GM12878 (cell line): Measurements from ENCODE around the gene ABCC11. TPM values are rescaled to one million over a fixed set of nuclear protein-coding genes. Genes with fewer than 3 reads are reported as not detected.

Source experiments
- ATAC-seq: fragments of 200-7000 bp; cut with Tn5 transposase; 3 replicates; pipeline ENCODE4 v1.9.1; 2020; ENCODE audit warnings: mild to moderate bottlenecking, moderate library complexity
- BruUV-seq: library from RNA; stranded (reverse); fragments of 400-500 nt; replicated peaks from 2 replicates; lab custom pipeline; 2021; lab: Mats Ljungman, UMichigan
- CTCF ChIA-PET: fragments of 300-600 bp; sonication (Branson Sonifier 250); formaldehyde crosslinking; extraction: SDS; loops from one replicate; lab custom pipeline; 2021; ENCODE audit warnings: inconsistent platforms; lab: Yijun Ruan, JAX
- POLR2A ChIA-PET: fragments of 350-600 bp; formaldehyde crosslinking; extraction: SDS; loops from one replicate; lab custom pipeline; 2021; ENCODE audit warnings: inconsistent platforms; lab: Charles Lee
- RAD21 ChIA-PET: fragments of 300-600 bp; sonication (Branson Sonifier 250); formaldehyde crosslinking; loops from one replicate; lab custom pipeline; 2023; ENCODE audit warnings: antibody characterized with exemption; ENCODE audit not compliant: unreplicated experiment; lab: Charles Lee
- SMC1A ChIA-PET: fragments of 300-600 bp; sonication (Branson Sonifier 250); formaldehyde crosslinking; loops from one replicate; lab custom pipeline; 2023; ENCODE audit not compliant: unreplicated experiment, uncharacterized antibody; lab: Charles Lee
- DNase-seq: peaks from one replicate; pipeline ENCODE4 v3.0.0-alpha.2; 2011; ENCODE audit warnings: low read depth, low spot score
- FAIRE-seq: peaks from 3 replicates; lab custom pipeline; 2011; peaks lifted over from hg19 to GRCh38; lab: Jason Lieb, UNC
- H2AFZ ChIP-seq: 2 replicates; pipeline ENCODE4 v1.6.0; 2011; ENCODE audit warnings: low read depth, low read length, control low read depth; ENCODE audit not compliant: control insufficient read depth
- H3K27ac ChIP-seq: 2 replicates; pipeline ENCODE4 v1.5.1; 2011; ENCODE audit warnings: control low read depth; ENCODE audit not compliant: control insufficient read depth, insufficient read depth
- H3K27me3 ChIP-seq, 2 experiments: replicated peaks in 1 of 2; 2 replicates each; pipeline versions ENCODE4 v1.6.0 to v1.6.1; 2011; ENCODE audit warnings: low read length in 1 of 2; ENCODE audit not compliant: control insufficient read depth in 2 of 2, insufficient read depth in 2 of 2
- H3K36me3 ChIP-seq, 2 experiments: 2 replicates each; pipeline ENCODE4 v1.5.1; 2011; ENCODE audit warnings: low read length in 1 of 2; ENCODE audit not compliant: control insufficient read depth in 2 of 2, insufficient read depth in 2 of 2
- H3K4me1 ChIP-seq: 2 replicates; pipeline ENCODE4 v1.6.1; 2011; ENCODE audit warnings: mild to moderate bottlenecking, low read length, moderate library complexity, mixed read lengths; ENCODE audit not compliant: control insufficient read depth, insufficient read depth
- H3K4me2 ChIP-seq: 2 replicates; pipeline ENCODE4 v1.6.0; 2011; ENCODE audit warnings: control low read depth; ENCODE audit not compliant: control insufficient read depth, insufficient read depth
- H3K4me3 ChIP-seq: fragments of 200-600 bp; sonication (generic); 2 replicates; pipeline ENCODE4 v1.5.1; 2016
- H3K79me2 ChIP-seq: 2 replicates; pipeline ENCODE4 v1.6.0; 2011; ENCODE audit warnings: low read length; ENCODE audit not compliant: control insufficient read depth, insufficient read depth
- H3K9ac ChIP-seq: 2 replicates; pipeline ENCODE4 v1.8.0; 2011; ENCODE audit warnings: low read length, control low read depth, mixed read lengths; ENCODE audit not compliant: control insufficient read depth, insufficient read depth
- H3K9me3 ChIP-seq: replicated peaks from 3 replicates; pipeline ENCODE4 v1.5.1; 2011; ENCODE audit warnings: mild to moderate bottlenecking, low read length; ENCODE audit not compliant: control insufficient read depth, insufficient read depth
- H4K20me1 ChIP-seq: 2 replicates; pipeline ENCODE4 v1.6.0; 2011; ENCODE audit not compliant: control insufficient read depth, insufficient read depth
- CHD1 ChIP-seq: IDR thresholded peaks from 2 replicates; pipeline ENCODE4 v1.6.1; 2012; ENCODE audit warnings: low read depth, low read length, improper control_type of control experiment
- CHD2 ChIP-seq: IDR thresholded peaks from 2 replicates; pipeline ENCODE4 v1.6.1; 2011; ENCODE audit warnings: low read depth, low read length, improper control_type of control experiment, borderline replicate concordance
- CHD4 ChIP-seq: fragments of 200-600 bp; sonication (generic); IDR thresholded peaks from 2 replicates; pipeline ENCODE4 v1.6.1; 2016; ENCODE audit warnings: mild to moderate bottlenecking
- EP300 ChIP-seq, 2 experiments: fragments of 150-350 bp in 1 of 2; IDR thresholded peaks; 2 replicates each; pipeline ENCODE4 v1.6.1; 2011 to 2012; ENCODE audit warnings: low read depth in 2 of 2, low read length in 2 of 2, borderline replicate concordance in 1 of 2, improper control_type of control experiment in 1 of 2, inconsistent platforms in 1 of 2; ENCODE audit not compliant: control insufficient read depth in 1 of 2
- EZH2 ChIP-seq: IDR thresholded peaks from 2 replicates; pipeline ENCODE4 v1.6.1; 2012; ENCODE audit warnings: low read depth, mild to moderate bottlenecking, control low read depth, inconsistent platforms, low read length, borderline replicate concordance; ENCODE audit not compliant: control insufficient read depth
- GATAD2B ChIP-seq: fragments of 450-650 bp; conservative IDR thresholded peaks from 2 replicates; pipeline ENCODE4 v1.6.1; 2017; ENCODE audit warnings: low read depth, mild to moderate bottlenecking, moderate library complexity
- HCFC1 ChIP-seq: fragments of 150-350 bp; IDR thresholded peaks from 2 replicates; pipeline ENCODE4 v1.6.1; 2014; ENCODE audit warnings: low read length
- NR2C2 ChIP-seq: IDR thresholded peaks from 2 replicates; pipeline ENCODE4 v1.6.1; 2011; ENCODE audit warnings: borderline replicate concordance, low read depth; ENCODE audit not compliant: control insufficient read depth, insufficient read length
- POU2F2 ChIP-seq: IDR thresholded peaks from 3 replicates; pipeline ENCODE4 v1.6.1; 2011; ENCODE audit warnings: low read depth, mild to moderate bottlenecking, low read length, borderline replicate concordance
- RAD21 ChIP-seq: IDR thresholded peaks from 2 replicates; pipeline ENCODE4 v1.6.1; 2011; ENCODE audit warnings: mild to moderate bottlenecking, low read depth, low read length, moderate library complexity; ENCODE audit not compliant: insufficient read depth
- RB1 ChIP-seq: fragments of 450-650 bp; formaldehyde crosslinking; IDR thresholded peaks from 2 replicates; pipeline ENCODE4 v1.6.1; 2017; ENCODE audit warnings: mild to moderate bottlenecking, borderline replicate concordance
- TCF12 ChIP-seq: IDR thresholded peaks from 2 replicates; pipeline ENCODE4 v1.6.1; 2011; ENCODE audit warnings: low read depth, mild to moderate bottlenecking, low read length
- ZBED1 ChIP-seq: IDR thresholded peaks from 2 replicates; pipeline ENCODE4 v1.6.1; 2016; ENCODE audit warnings: borderline replicate concordance
- ZNF622 ChIP-seq: fragments of 450-650 bp; IDR thresholded peaks from 2 replicates; pipeline ENCODE4 v1.6.1; 2017; ENCODE audit warnings: mild to moderate bottlenecking, inconsistent platforms
- WGBS: methylation state at CpG from one replicate; pipeline ENCODE4 v1.1.6; 2016; ENCODE audit warnings: low lambda C conversion rate; ENCODE audit not compliant: insufficient replicate concordance, insufficient coverage; ENCODE audit errors: missing lambda C conversion rate; 5-methylcytosine and 5-hydroxymethylcytosine counted together
- in situ Hi-C: fragments of 300-500 bp; cut with MboI; formaldehyde crosslinking; loops from 9 replicates; pipeline ENCODE4 v1.14.3; 2018; ENCODE audit warnings: mixed read lengths
- intact Hi-C: fragments of 100-400 bp; cut with micrococcal nuclease; formaldehyde crosslinking; loops from one replicate; pipeline ENCODE4 v1.14.2; 2022; ENCODE audit not compliant: unreplicated experiment
- polyA plus RNA-seq, 11 experiments: library from polyadenylated mRNA; depleted of rRNA in 4 of 11; unstranded in 6 of 11; stranded (reverse) in 5 of 11; fragments of >200 nt; fragmentation: Nextera tagmentation in 4 of 11; fragmentation: Illumina TruSeq in 1 of 11; extraction: Ambion mirVana in 4 of 11; extraction: Trizol in 1 of 11; gene quantifications; 1 replicate in 1 of 11; 2 replicates in 10 of 11; pipeline versions ENCODE4 v1.2.1 to v1.2.3, GENCODE V29; 2011 to 2016; ENCODE audit warnings: inconsistent platforms in 2 of 11, missing spikeins in 2 of 11, low read depth in 1 of 11
- total RNA-seq, 4 experiments: library from RNA; depleted of rRNA in 3 of 4; stranded (reverse); fragments of >200 nt in 3 of 4; fragmentation: Illumina TruSeq in 1 of 4; extraction: Trizol in 1 of 4; gene quantifications; 2 replicates each; pipeline versions ENCODE4 v1.2.1 to v1.2.3, GENCODE V29; 2013 to 2021
- TF ChIP-seq, protein P1 (sequence below): fragments of 450-650 bp; formaldehyde crosslinking; IDR thresholded peaks from 2 replicates; pipeline ENCODE4 v1.5.0; 2022; ENCODE audit warnings: mild to moderate bottlenecking, missing genetic modification characterization

ABCC11 gene
- total and polyA plus RNA-seq, 10 of the 15 experiments (the other 5 are each of a cell fraction or from before 2014, with no cell fraction given): 0.04 to 0.20 (median 0.10) TPM; not detected in 6

GRCh38 chr16:48204825-48205151 is 42.6 kb downstream of the ABCC11 start:
- Histone ChIP-seq H2AFZ (no peak overlapping the region), H3K9ac (no peak overlapping the region), H3K79me2 (no peaks in the 10 kb centered on the region), H3K27ac (no peak overlapping the region), H3K4me3 (no peak overlapping the region), H3K36me3 (no peaks in the 10 kb centered on the region), H4K20me1 (no peaks in the 10 kb centered on the region), H3K4me1 (no peaks in the 10 kb centered on the region), H3K9me3 (no peaks in the 10 kb centered on the region), H3K27me3 (no peaks in the 10 kb centered on the region; a peak in 1 of 4 replicates), H3K4me2 (no peak overlapping the region)
- TF ChIP-seq RB1 (no peak), RAD21 (no peak), CHD4 (no peak), CHD2 (no peak), NR2C2 (no peak), GATAD2B (no peak), ZNF622 (no peak), CHD1 (no peak), ZBED1 (no peak), EP300 (IDR thresholded peaks at IDR 0.05; ENCODE audit: borderline replicate concordance in 1 of 2, control insufficient read depth in 1 of 2, low read depth in 2 of 2, low read length in 2 of 2) (no peak), EZH2 (no peak), TCF12 (no peak), HCFC1 (no peak), POU2F2 (no peak)
- TF ChIP-seq, protein P1, sequence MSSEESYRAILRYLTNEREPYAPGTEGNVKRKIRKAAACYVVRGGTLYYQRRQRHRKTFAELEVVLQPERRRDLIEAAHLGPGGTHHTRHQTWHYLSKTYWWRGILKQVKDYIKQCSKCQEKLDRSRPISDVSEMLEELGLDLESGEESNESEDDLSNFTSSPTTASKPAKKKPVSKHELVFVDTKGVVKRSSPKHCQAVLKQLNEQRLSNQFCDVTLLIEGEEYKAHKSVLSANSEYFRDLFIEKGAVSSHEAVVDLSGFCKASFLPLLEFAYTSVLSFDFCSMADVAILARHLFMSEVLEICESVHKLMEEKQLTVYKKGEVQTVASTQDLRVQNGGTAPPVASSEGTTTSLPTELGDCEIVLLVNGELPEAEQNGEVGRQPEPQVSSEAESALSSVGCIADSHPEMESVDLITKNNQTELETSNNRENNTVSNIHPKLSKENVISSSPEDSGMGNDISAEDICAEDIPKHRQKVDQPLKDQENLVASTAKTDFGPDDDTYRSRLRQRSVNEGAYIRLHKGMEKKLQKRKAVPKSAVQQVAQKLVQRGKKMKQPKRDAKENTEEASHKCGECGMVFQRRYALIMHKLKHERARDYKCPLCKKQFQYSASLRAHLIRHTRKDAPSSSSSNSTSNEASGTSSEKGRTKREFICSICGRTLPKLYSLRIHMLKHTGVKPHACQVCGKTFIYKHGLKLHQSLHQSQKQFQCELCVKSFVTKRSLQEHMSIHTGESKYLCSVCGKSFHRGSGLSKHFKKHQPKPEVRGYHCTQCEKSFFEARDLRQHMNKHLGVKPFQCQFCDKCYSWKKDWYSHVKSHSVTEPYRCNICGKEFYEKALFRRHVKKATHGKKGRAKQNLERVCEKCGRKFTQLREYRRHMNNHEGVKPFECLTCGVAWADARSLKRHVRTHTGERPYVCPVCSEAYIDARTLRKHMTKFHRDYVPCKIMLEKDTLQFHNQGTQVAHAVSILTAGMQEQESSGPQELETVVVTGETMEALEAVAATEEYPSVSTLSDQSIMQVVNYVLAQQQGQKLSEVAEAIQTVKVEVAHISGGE: no peak
- ChIA-PET RAD21 (no interaction called here), SMC1A (no interaction called here), CTCF (no interaction called here), POLR2A (no interaction called here)
- DNase-seq: no peak
- BruUV-seq: no TSS peak
- ATAC-seq: no peak
- FAIRE-seq: no peak
- in situ Hi-C loops (no loop called here), intact Hi-C loops (no loop called here)
- WGBS: 31% methylated on average over 6 of the region's 6 CpGs
